Effector memory CD4-positive, alpha-beta T cell (primary cell): ENCODE results near the gene HOXC6.

Experiments used
- DNase-seq, 3 donors: peaks; one replicate each; pipeline ENCODE4 v3.0.0-alpha.2; 2020
- H3K27ac ChIP-seq: 2 replicates; pipeline ENCODE4 v1.7.0; 2013; ENCODE audit warnings: mild to moderate bottlenecking, low read length, moderate library complexity; ENCODE audit not compliant: insufficient read depth, poor library complexity, severe bottlenecking
- H3K27me3 ChIP-seq: replicated peaks from 2 replicates; pipeline ENCODE4 v1.7.0; 2013; ENCODE audit warnings: mild to moderate bottlenecking, low read length; ENCODE audit not compliant: insufficient read depth, control insufficient read depth, poor library complexity, severe bottlenecking
- H3K36me3 ChIP-seq: 2 replicates; pipeline ENCODE4 v1.7.0; 2013; ENCODE audit warnings: mild to moderate bottlenecking, low read length, moderate library complexity; ENCODE audit not compliant: control insufficient read depth, insufficient read depth
- H3K4me1 ChIP-seq: 2 replicates; pipeline ENCODE4 v1.7.0; 2013; ENCODE audit warnings: low read length, mild to moderate bottlenecking; ENCODE audit not compliant: control insufficient read depth, insufficient read depth, poor library complexity, severe bottlenecking
- H3K4me3 ChIP-seq: 2 replicates; pipeline ENCODE4 v1.7.0; 2013; ENCODE audit warnings: low read length, low read depth, mild to moderate bottlenecking; ENCODE audit not compliant: insufficient read depth, poor library complexity, severe bottlenecking
- H3K9me3 ChIP-seq: 2 replicates; pipeline ENCODE4 v1.7.0; 2013; ENCODE audit warnings: mild to moderate bottlenecking, low read length, moderate library complexity; ENCODE audit not compliant: control insufficient read depth

Gene HOXC6

DNA sequence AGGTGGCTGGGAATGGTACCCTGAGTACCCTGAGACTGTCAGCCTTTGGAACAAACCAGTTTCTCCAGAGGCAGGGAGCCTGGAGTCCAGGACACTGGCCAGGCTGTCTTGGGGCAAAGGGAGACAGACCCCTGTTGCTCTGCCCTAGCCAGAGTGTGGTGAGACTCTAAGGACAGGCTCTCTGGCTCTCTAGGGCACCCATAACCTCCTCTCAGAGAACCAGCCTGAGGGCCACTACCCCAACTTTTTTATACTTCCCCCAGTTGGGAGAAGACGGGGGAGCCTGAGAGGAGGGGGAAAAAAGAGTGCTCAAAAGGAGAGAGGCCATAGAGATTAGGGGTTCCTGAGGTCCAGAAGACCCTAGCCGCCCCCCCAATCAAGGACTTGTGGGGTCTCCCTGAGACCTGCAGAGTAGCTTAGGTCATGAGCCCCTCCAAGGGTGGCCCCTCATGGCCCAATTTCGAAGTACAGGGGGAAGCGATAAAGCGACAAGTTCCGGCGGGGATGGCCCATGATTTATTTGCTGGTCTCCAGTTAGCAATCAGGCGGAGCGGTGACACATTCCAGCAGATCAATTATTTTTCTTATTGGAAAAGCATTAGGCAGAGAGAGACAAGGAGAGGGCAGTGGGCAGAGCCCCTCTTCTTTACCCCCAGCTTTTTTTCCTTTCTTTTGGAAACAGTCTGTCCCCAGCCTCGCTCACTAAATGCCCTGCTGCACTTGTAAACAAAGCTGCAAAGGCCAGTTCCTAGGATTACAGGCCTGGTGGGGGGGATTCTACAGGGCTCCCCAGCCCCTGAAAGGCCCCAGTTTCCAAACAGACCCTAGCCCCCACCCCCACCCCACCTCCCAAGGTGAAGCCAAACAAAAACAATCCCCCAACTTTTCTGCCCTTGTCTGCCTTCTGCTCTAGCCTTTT is 17.9 kb upstream of the HOXC6 start:
- H3K27me3 ChIP-seq = peaks cover 93% of the 10 kb centered on the region
- H3K4me1 ChIP-seq = peaks cover 34% of the 10 kb centered on the region
- H3K9me3 ChIP-seq = no peaks in the 10 kb centered on the region
- no peak for DNase-seq
- no peaks in the 10 kb centered on the region for H3K36me3 ChIP-seq
- H3K27ac ChIP-seq = no peak overlapping the region
- H3K4me3 ChIP-seq = no peak overlapping the region

DNA sequence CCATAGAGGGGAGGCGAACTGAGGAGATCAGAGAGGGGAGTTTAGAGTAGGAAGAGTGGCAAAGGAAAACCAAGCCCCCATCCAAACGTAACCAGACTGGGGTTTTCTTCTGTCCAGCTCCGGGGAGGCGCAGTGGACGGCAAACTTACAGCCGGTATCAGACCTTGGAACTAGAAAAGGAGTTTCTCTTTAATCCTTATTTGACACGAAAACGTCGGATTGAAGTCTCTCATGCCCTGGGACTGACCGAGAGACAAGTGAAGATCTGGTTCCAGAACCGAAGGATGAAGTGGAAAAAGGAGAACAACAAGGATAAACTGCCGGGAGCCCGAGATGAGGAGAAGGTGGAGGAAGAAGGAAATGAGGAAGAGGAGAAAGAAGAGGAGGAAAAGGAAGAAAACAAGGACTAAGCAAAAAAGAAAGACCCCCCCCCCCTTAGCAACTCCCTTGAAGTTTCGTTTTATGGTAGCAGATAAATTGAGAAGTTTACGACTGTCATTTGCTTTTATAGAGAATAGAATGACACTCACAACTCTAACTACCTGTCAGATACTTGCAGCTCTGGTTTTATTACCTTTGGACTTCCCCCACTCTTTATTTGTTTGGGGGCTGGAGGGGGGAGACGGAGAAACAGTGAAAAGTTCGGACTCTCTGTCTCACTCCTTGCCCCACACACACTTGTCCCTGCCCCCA is 17.1 kb upstream of the HOXC6 start:
- Histone ChIP-seq H3K27me3 (peaks cover 93% of the 10 kb centered on the region), H3K27ac (no peak overlapping the region), H3K9me3 (no peaks in the 10 kb centered on the region), H3K36me3 (no peaks in the 10 kb centered on the region), H3K4me3 (no peak overlapping the region), H3K4me1 (peaks cover 28% of the 10 kb centered on the region)
- no peak for DNase-seq

DNA sequence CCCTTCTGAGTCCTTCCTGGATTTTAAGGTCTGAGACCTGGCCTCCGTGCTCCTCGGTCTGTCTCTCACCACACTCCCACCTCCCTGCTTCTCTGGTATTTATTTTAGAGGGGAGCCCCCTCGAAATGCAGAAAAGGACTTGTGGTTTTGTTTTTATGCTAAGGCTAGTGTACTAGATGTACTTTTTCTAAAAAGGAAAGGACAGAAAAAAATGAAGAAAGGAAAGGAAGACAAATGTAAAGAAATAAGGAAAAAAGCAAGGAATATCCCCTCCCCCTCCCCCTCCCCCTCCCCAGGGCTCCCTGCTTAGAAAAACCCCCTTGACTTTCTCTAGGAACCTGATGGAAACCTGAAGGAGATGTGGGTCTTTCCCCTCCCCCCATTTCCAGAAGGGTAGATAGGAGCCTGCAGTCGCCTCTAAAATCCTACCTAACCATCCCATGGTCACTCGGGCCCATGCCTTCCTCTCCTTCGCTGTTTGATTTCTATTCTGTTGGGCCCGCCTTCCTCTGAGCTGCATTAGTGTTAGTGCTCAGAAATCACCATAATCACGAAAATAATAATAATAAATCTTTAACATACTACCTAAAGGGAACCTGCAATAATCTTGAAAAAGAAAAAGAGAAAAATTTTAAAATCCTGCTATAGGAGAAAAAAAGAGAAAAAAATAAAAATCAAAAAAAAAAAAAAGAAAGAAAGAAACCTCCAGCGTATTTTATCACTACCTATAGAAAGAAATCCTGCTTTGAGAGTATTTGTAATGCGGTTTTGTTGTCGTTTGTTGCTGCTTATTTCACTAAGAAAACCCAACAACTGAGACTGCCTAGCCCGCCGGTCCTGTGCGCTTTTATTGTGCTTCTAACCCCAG is 16.3 kb upstream of the HOXC6 start:
- H3K4me3 ChIP-seq = no peak overlapping the region
- H3K4me1 ChIP-seq = peaks cover 23% of the 10 kb centered on the region
- H3K27me3 ChIP-seq = peaks cover 89% of the 10 kb centered on the region
- no peaks in the 10 kb centered on the region for H3K9me3 ChIP-seq
- no peaks in the 10 kb centered on the region for H3K36me3 ChIP-seq
- no peak for DNase-seq
- no peak overlapping the region for H3K27ac ChIP-seq

DNA sequence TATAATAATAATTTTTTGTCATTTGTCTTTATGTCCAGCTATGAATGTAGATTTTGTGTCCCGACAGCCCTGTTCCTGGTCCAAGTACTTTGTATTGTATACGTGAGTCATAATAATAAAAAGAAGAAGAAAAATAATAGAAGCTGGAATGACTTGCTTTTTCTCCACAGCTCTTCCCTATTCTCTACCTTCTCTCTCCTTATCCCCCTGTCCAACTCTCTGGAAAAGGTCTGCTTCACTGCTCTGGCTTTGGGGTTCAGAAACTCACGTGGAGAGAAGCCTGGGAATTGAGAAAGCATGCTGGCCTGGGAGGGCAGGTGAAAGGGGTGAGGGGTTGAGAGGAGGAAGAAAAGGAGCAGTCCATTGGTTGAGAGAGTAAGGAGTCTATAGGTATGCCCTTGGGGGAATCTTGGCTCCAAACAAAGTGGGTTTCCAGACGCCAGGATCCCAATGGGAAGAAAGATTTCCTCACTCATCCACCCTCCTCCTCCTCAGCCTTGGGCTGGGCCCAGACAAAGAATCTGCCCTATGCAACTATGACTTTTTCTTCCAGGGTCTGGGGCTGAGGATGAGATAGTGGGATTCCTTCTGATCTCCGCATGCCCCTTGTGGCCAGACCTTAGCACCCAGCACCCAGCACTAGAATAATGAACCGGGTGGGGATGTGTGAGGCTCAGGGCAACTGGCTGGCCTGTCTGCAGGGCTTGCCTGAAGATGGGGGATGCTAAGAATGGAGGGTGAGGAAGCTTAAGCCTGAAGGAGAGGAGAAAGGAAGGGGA is 15.4 kb upstream of the HOXC6 start:
- peaks cover 88% of the 10 kb centered on the region for H3K27me3 ChIP-seq
- no peaks in the 10 kb centered on the region for H3K36me3 ChIP-seq
- DNase-seq = no peak
- no peaks in the 10 kb centered on the region for H3K9me3 ChIP-seq
- no peak overlapping the region for H3K4me3 ChIP-seq
- no peak overlapping the region for H3K27ac ChIP-seq
- H3K4me1 ChIP-seq = peaks cover 32% of the 10 kb centered on the region

DNA sequence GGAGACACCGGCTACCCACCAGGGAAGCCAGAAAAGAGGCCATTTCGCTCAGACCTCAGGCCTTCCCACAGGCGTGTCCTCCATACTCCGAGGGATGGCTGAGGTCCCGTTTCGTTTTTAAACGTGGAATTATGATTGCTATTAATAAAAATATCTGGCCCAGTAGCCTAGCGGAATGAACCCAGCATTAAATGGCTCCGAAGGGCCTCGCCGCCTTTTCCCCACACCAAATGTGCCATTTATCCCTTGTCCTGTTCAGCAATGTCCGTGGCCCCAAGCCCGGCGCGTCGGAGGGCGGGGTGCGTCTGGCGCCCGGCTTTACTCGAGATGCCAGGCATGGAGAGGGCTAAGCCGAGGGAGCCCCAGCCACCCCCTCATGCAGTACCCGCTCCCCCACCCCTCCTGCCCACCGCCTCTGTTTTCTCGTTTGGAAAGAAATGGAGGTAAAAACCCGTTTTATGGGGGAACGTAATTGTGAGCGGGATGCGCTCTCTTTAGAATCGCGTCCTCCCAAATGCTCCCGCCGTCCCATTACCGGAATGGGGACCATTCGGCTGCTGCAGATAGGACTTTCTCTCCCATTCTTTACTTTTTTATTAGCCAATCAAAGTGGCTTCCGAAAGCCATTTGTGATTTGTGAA is 13.7 kb upstream of the HOXC6 start:
- H3K4me1 ChIP-seq = peaks cover 29% of the 10 kb centered on the region
- H3K4me3 ChIP-seq = no peak overlapping the region
- peaks cover 84% of the 10 kb centered on the region for H3K27me3 ChIP-seq

DNA sequence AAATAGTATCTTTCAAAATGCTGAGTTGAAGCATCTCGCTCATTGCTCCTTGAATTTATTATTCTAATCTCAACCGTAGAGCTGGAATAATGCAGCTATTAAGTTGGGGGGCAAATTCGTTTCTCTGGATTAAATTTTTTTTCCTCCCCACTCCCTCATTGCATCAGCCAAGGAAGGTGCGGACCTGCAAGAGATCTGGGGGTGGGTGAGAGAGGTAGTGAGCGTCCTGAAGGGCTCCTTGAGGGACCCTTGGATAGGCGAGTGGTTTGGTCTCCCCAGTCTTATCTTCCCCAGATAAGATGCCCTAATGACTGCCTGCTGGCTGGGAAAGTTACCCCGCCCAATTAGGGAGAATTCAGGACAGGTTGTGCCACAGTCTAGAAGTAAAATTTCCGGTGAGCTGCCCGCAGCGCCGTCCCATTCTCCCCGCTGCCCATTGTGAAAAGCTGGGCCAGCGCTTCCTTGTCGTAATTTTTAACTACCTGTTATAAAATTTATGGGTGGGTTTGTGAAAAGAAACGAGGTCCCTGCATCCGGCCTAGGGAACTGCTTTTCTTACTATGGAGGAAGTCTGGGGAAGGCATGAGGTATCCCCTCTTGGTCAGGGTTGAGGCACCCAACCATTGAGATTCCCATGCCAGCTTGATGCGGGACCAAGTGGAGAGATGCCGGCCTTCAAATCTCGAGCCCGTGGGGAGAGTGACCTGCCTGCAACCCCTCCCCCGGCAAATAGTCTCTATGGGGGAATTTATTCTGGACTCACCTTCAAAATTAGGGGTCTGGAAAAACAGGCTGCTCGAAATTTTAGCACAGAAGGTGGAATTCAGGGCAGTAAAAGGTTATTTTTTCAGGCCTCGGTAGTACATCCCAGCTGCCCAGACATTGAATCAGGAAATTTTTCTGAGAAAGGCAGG is 13.0 kb upstream of the HOXC6 start:
- Histone ChIP-seq H3K27ac (no peak overlapping the region), H3K4me1 (peaks cover 22% of the 10 kb centered on the region), H3K36me3 (no peaks in the 10 kb centered on the region), H3K4me3 (no peak overlapping the region), H3K27me3 (peaks cover 83% of the 10 kb centered on the region), H3K9me3 (no peaks in the 10 kb centered on the region)
- DNase-seq = no peak

More for the DNA sequence above, 13.7 kb upstream of the HOXC6 start:
- DNase-seq = no peak
- Histone ChIP-seq H3K36me3 (no peaks in the 10 kb centered on the region), H3K9me3 (no peaks in the 10 kb centered on the region), H3K27ac (no peak overlapping the region)

DNA sequence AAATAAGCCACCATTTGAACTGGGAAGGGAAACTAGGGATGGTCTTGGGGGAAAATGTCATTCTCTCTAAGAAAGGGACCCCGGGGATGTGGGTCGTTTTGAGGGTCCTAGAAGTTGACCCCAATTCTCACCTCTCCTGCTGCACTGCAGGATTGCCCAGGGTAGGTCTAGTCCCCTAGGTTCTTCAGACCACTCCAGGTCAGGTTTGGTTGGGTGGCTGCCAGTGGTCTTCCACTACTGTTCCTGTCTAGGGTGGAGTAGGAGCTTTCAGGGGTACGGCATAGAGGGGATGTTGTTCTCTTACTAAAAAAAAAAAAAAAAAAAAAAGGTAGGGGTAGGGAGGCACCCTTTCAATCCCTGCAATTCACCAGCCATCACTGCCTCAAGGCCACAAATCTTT is 12.2 kb upstream of the HOXC6 start:
- Histone ChIP-seq H3K36me3 (no peaks in the 10 kb centered on the region), H3K4me1 (peaks cover 21% of the 10 kb centered on the region), H3K27ac (no peak overlapping the region), H3K9me3 (no peaks in the 10 kb centered on the region), H3K4me3 (no peak overlapping the region), H3K27me3 (peaks cover 78% of the 10 kb centered on the region)
- no peak for DNase-seq

DNA sequence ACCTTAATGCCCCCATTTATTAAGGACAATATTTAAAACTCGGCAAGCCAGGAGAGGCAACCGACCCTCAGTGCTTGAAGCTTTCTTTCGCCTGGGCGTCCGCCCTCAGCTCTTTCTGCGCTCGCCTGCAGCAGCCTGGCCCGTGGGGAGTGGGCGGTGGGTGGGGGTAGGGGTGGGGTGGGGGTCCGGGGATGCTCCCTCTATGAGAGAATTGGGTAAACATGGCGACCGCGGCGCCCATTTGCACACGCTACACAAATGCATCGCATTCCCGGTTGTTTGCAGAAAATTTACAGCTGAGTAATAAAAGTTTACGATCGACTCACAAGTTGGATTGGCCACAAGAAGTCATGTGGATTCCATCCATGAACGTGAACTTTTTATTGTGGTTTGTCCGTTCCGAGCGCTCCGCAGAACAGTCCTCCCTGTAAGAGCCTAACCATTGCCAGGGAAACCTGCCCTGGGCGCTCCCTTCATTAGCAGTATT is 11.7 kb upstream of the HOXC6 start:
- no peak overlapping the region for H3K27ac ChIP-seq
- peaks cover 77% of the 10 kb centered on the region for H3K27me3 ChIP-seq
- H3K4me1 ChIP-seq = peaks cover 21% of the 10 kb centered on the region
- H3K4me3 ChIP-seq = no peak overlapping the region
- H3K36me3 ChIP-seq = no peaks in the 10 kb centered on the region
- H3K9me3 ChIP-seq = no peaks in the 10 kb centered on the region
- no peak for DNase-seq
